ENCODE measurements around the gene ROR2.

GRCh38 chr9:91562416-91562815, 387.6 kb downstream of the ROR2 start:
- TF ChIP-seq POLR2AphosphoS5 (IDR thresholded peaks at IDR 0.05; ENCODE audit: low read depth, low read length), result no peak
- TF ChIP-seq POLR2A (IDR thresholded peaks at IDR 0.05; ENCODE audit: low read depth, low read length), result no peak
- TF ChIP-seq TAF1 (IDR thresholded peaks at IDR 0.05; ENCODE audit: borderline replicate concordance, low read depth, low read length), result no peak

Data from GM12892 (cell line).